K562 (cell line): ENCODE data around the gene OOSP4B. TPM values are rescaled to one million over a fixed set of nuclear protein-coding genes. Genes with fewer than 3 reads are reported as not detected.

Experiments
- BRD9 ChIP-seq: fragments of 450-650 bp; IDR thresholded peaks from 2 replicates; pipeline ENCODE4 v1.6.1; 2018; ENCODE audit warnings: low read depth; ENCODE audit not compliant: partially characterized antibody
- CCNT2 ChIP-seq: IDR thresholded peaks from 2 replicates; pipeline ENCODE4 v1.6.1; 2011; ENCODE audit warnings: borderline replicate concordance, low read depth, mild to moderate bottlenecking, moderate library complexity, mixed read lengths, low read length; ENCODE audit not compliant: insufficient read length; ENCODE audit errors: extremely low read depth
- FOSL1 ChIP-seq: fragments of 200-800 bp; sonication (Bioruptor generic); conservative IDR thresholded peaks from 2 replicates; pipeline ENCODE4 v1.6.1; 2016; ENCODE audit warnings: missing genetic modification characterization, missing compliant biosample characterization
- GATAD2A ChIP-seq: fragments of 450-650 bp; IDR thresholded peaks from 2 replicates; pipeline ENCODE4 v1.6.1; 2017
- LCOR ChIP-seq: sonication (generic); formaldehyde crosslinking; IDR thresholded peaks from 2 replicates; pipeline ENCODE4 v1.8.0; 2022; ENCODE audit warnings: mild to moderate bottlenecking, missing genetic modification reagents
- MAFF ChIP-seq: IDR thresholded peaks from 2 replicates; pipeline ENCODE4 v1.6.1; 2012; ENCODE audit warnings: low read length, improper control_type of control experiment
- MEIS2 ChIP-seq: fragments of 450-650 bp; IDR thresholded peaks from 2 replicates; pipeline ENCODE4 v1.6.1; 2014; ENCODE audit warnings: mild to moderate bottlenecking; ENCODE audit not compliant: partially characterized antibody
- NCOR1 ChIP-seq: fragments of 450-650 bp; IDR thresholded peaks from 2 replicates; pipeline ENCODE4 v1.6.1; 2016; ENCODE audit warnings: mild to moderate bottlenecking, moderate library complexity
- NFIC ChIP-seq: fragments of 450-650 bp; IDR thresholded peaks from 2 replicates; pipeline ENCODE4 v1.6.1; 2017; ENCODE audit warnings: mild to moderate bottlenecking, inconsistent platforms
- RERE ChIP-seq: sonication (generic); formaldehyde crosslinking; IDR thresholded peaks from 2 replicates; pipeline ENCODE4 v1.8.0; 2023; ENCODE audit warnings: missing genetic modification reagents, mild to moderate bottlenecking, borderline replicate concordance
- SMAD4 ChIP-seq: fragments of 250-450 bp; sonication (Bioruptor Pico); conservative IDR thresholded peaks from 2 replicates; pipeline ENCODE4 v1.8.0; 2021; ENCODE audit warnings: inconsistent platforms, mild to moderate bottlenecking, moderate library complexity
- TARDBP ChIP-seq: fragments of 450-650 bp; IDR thresholded peaks from 2 replicates; pipeline ENCODE4 v1.6.1; 2016
- TSHZ1 ChIP-seq: fragments of 250-450 bp; sonication (Bioruptor Pico); IDR thresholded peaks from 2 replicates; pipeline ENCODE4 v1.4.0; 2020; ENCODE audit warnings: mild to moderate bottlenecking, moderate library complexity
- ZNF24 ChIP-seq: fragments of 450-650 bp; IDR thresholded peaks from 2 replicates; pipeline ENCODE4 v1.6.1; 2016
- ZNF316 ChIP-seq: fragments of 450-650 bp; IDR thresholded peaks from 2 replicates; pipeline ENCODE4 v1.6.1; 2016
- polyA plus RNA-seq, 8 experiments: library from polyadenylated mRNA; depleted of rRNA in 4 of 8; stranded (reverse) in 5 of 8; unstranded in 3 of 8; fragments of >200 nt; fragmentation: Nextera tagmentation in 2 of 8; fragmentation: Illumina TruSeq in 1 of 8; extraction: Ambion mirVana in 2 of 8; extraction: Trizol in 1 of 8; gene quantifications; 2 replicates each; pipeline versions ENCODE4 v1.2.1 to v1.2.3, GENCODE V29; 2011 to 2014; ENCODE audit warnings: inconsistent platforms in 1 of 8, missing spikeins in 1 of 8
- total RNA-seq, 7 experiments: library from RNA; depleted of rRNA in 6 of 7; stranded (reverse); fragments of >200 nt in 6 of 7; fragmentation: Illumina TruSeq in 2 of 7; extraction: Trizol in 2 of 7; gene quantifications; 2 replicates each; pipeline versions ENCODE4 v1.2.1 to v1.2.3, GENCODE V29; 2011 to 2021; ENCODE audit warnings: low replicate concordance in 1 of 7
- TF ChIP-seq, protein P1 (sequence below): sonication (generic); formaldehyde crosslinking; IDR thresholded peaks from 2 replicates; pipeline ENCODE4 v1.8.0; 2023; ENCODE audit warnings: mild to moderate bottlenecking, missing genetic modification reagents

OOSP4B gene
- total and polyA plus RNA-seq, 9 of the 15 experiments (the other 6 are each of a cell fraction or from before 2014, with no cell fraction given), result 0.10 to 0.43 (median 0.15) TPM; not detected in 5

GRCh38 chr11:59967677-59968394 is 49.1 kb upstream of the OOSP4B start (continued):
- no peak for TF ChIP-seq RERE (CRISPR knock-in tag)
- TF ChIP-seq BRD9, result peak; percentile 58
- TF ChIP-seq NCOR1, result peak; percentile 93
- TF ChIP-seq CCNT2, result peak; percentile 76
- TF ChIP-seq, protein P1, sequence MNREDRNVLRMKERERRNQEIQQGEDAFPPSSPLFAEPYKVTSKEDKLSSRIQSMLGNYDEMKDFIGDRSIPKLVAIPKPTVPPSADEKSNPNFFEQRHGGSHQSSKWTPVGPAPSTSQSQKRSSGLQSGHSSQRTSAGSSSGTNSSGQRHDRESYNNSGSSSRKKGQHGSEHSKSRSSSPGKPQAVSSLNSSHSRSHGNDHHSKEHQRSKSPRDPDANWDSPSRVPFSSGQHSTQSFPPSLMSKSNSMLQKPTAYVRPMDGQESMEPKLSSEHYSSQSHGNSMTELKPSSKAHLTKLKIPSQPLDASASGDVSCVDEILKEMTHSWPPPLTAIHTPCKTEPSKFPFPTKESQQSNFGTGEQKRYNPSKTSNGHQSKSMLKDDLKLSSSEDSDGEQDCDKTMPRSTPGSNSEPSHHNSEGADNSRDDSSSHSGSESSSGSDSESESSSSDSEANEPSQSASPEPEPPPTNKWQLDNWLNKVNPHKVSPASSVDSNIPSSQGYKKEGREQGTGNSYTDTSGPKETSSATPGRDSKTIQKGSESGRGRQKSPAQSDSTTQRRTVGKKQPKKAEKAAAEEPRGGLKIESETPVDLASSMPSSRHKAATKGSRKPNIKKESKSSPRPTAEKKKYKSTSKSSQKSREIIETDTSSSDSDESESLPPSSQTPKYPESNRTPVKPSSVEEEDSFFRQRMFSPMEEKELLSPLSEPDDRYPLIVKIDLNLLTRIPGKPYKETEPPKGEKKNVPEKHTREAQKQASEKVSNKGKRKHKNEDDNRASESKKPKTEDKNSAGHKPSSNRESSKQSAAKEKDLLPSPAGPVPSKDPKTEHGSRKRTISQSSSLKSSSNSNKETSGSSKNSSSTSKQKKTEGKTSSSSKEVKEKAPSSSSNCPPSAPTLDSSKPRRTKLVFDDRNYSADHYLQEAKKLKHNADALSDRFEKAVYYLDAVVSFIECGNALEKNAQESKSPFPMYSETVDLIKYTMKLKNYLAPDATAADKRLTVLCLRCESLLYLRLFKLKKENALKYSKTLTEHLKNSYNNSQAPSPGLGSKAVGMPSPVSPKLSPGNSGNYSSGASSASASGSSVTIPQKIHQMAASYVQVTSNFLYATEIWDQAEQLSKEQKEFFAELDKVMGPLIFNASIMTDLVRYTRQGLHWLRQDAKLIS (CRISPR knock-in tag), result no peak
- TF ChIP-seq ZNF316, result peak; percentile 98
- peak; percentile 74 for TF ChIP-seq FOSL1 (tag)
- TF ChIP-seq TSHZ1 (CRISPR knock-in tag), result no peak
- TF ChIP-seq MEIS2, result peak; percentile 44
- TF ChIP-seq GATAD2A, result no peak
- peak; percentile 86 for TF ChIP-seq NFIC
- peak; percentile 31; the same call in 1 of the 2 replicates for TF ChIP-seq SMAD4 (CRISPR knock-in tag)
- TF ChIP-seq MAFF, result peak; percentile 85
- 0 out of 2 replicates have a peak, but pooled peaks have one; percentile 38 for TF ChIP-seq LCOR (CRISPR knock-in tag)
- peak; percentile 72 for TF ChIP-seq ZNF24
- no peak for TF ChIP-seq TARDBP
